ENCODE data around the gene CD14. TPM values are rescaled to one million over a fixed set of nuclear protein-coding genes. Genes with fewer than 3 reads are reported as not detected.
"Not testable (repeated sequence)": the region's sequence is repeated elsewhere in the genome, so short reads cannot be mapped to it uniquely, and the experiment has no call there.

CD14 gene
- total and polyA plus RNA-seq, 2 donors (not counting 1 experiment from before 2014, with no cell fraction given): 0.32 to 10.9 TPM

- Histone ChIP-seq H3K4me1 (ENCODE audit: control insufficient read depth, extremely low read depth, insufficient read depth, low read length) (no peaks in the 10 kb centered on the region), H3K27ac (ENCODE audit: insufficient read depth, low read length) (peak within 1 kb of the TSS; percentile 96), H4K20me1 (ENCODE audit: control insufficient read depth, extremely low read depth, insufficient read depth, low read length) (no peaks in the 10 kb centered on the region), H3K4me3 (replicated peaks in 1 of 4; ENCODE audit: control extremely low read depth in 1 of 4, insufficient read depth in 1 of 4, low read depth in 3 of 4, low read length in 4 of 4) (peak within 1 kb of the TSS; percentile 97 to 98 (median 98)), H3K27me3 (ENCODE audit: control insufficient read depth, insufficient read depth, low read length) (no peaks in the 10 kb centered on the region), H3K9ac (ENCODE audit: insufficient read depth, low read length) (peak within 1 kb of the TSS; percentile 85), H2AFZ (ENCODE audit: low read length) (peak within 1 kb of the TSS; percentile 100), H3K9me3 (ENCODE audit: control insufficient read depth, insufficient read depth, low read depth, low read length) (no peaks in the 10 kb centered on the region), H3K79me2 (ENCODE audit: control insufficient read depth, insufficient read depth, low read length) (peaks cover 30% of the 10 kb centered on the region), H3K4me2 (ENCODE audit: extremely low read depth, insufficient read depth, low read length) (peak within 1 kb of the TSS; percentile 100), H3K36me3 (ENCODE audit: control insufficient read depth, insufficient read depth, low read length) (peaks cover 24% of the 10 kb centered on the region)
- TF ChIP-seq CTCF (conservative IDR thresholded peaks at IDR 0.05 in 1 of 2, IDR thresholded peaks at IDR 0.05 in 1 of 2; ENCODE audit: low read depth in 1 of 2, low read length in 2 of 2): no peak
- no peak for TF ChIP-seq EZH2 (IDR thresholded peaks at IDR 0.05; ENCODE audit: low read length, missing control alignments)
- DNase-seq (ENCODE audit: low read depth in 2 of 2): peak; percentile 88 to 93
Observed at GRCh38 chr5:140664359-140665119, 31.6 kb upstream of the CD14 start, which contains the start of gene WDR55. Gene WDR55, plus strand, starts transcription at chr5:140664904. Its CDS starts 9 bp downstream, at chr5:140664913.

GRCh38 chr5:140664030-140664358 is 31.0 kb upstream of the CD14 start:
- Histone ChIP-seq H3K36me3 (ENCODE audit: control insufficient read depth, insufficient read depth, low read length) (peaks cover 23% of the 10 kb centered on the region), H3K27ac (ENCODE audit: insufficient read depth, low read length) (peak overlapping the region; percentile 96), H3K4me2 (ENCODE audit: extremely low read depth, insufficient read depth, low read length) (peak overlapping the region; percentile 100), H2AFZ (ENCODE audit: low read length) (peak overlapping the region; percentile 100), H3K4me3 (replicated peaks in 1 of 4; ENCODE audit: control extremely low read depth in 1 of 4, insufficient read depth in 1 of 4, low read depth in 3 of 4, low read length in 4 of 4) (peak overlapping the region; percentile 97 to 98 (median 98)), H3K27me3 (ENCODE audit: control insufficient read depth, insufficient read depth, low read length) (no peaks in the 10 kb centered on the region), H3K79me2 (ENCODE audit: control insufficient read depth, insufficient read depth, low read length) (peaks cover 30% of the 10 kb centered on the region), H3K9me3 (ENCODE audit: control insufficient read depth, insufficient read depth, low read depth, low read length) (no peaks in the 10 kb centered on the region), H3K9ac (ENCODE audit: insufficient read depth, low read length) (peak overlapping the region; percentile 85), H3K4me1 (ENCODE audit: control insufficient read depth, extremely low read depth, insufficient read depth, low read length) (no peaks in the 10 kb centered on the region), H4K20me1 (ENCODE audit: control insufficient read depth, extremely low read depth, insufficient read depth, low read length) (no peaks in the 10 kb centered on the region)
- TF ChIP-seq CTCF (conservative IDR thresholded peaks at IDR 0.05 in 1 of 2, IDR thresholded peaks at IDR 0.05 in 1 of 2; ENCODE audit: low read depth in 1 of 2, low read length in 2 of 2) (no peak), EZH2 (IDR thresholded peaks at IDR 0.05; ENCODE audit: low read length, missing control alignments) (no peak)
- no peak for DNase-seq (ENCODE audit: low read depth in 2 of 2)

GRCh38 chr5:140660371-140660770 is 27.4 kb upstream of the CD14 start:
- not testable (repeated sequence) for H3K4me3 ChIP-seq (replicated peaks in 1 of 4; ENCODE audit: control extremely low read depth in 1 of 4, insufficient read depth in 1 of 4, low read depth in 3 of 4, low read length in 4 of 4); H3K9ac ChIP-seq (ENCODE audit: insufficient read depth, low read length); H3K79me2 ChIP-seq (ENCODE audit: control insufficient read depth, insufficient read depth, low read length); H4K20me1 ChIP-seq (ENCODE audit: control insufficient read depth, extremely low read depth, insufficient read depth, low read length); H2AFZ ChIP-seq (ENCODE audit: low read length); H3K27ac ChIP-seq (ENCODE audit: insufficient read depth, low read length); H3K4me2 ChIP-seq (ENCODE audit: extremely low read depth, insufficient read depth, low read length); H3K9me3 ChIP-seq (ENCODE audit: control insufficient read depth, insufficient read depth, low read depth, low read length); DNase-seq (ENCODE audit: low read depth in 2 of 2); H3K27me3 ChIP-seq (ENCODE audit: control insufficient read depth, insufficient read depth, low read length); H3K4me1 ChIP-seq (ENCODE audit: control insufficient read depth, extremely low read depth, insufficient read depth, low read length)
- H3K36me3 ChIP-seq (ENCODE audit: control insufficient read depth, insufficient read depth, low read length): peaks cover 30% of the 10 kb centered on the region

All from fibroblast of lung (primary cell).